ENCODE measurements around the gene NAT8. TPM values are rescaled to one million over a fixed set of nuclear protein-coding genes. Genes with fewer than 3 reads are reported as not detected.
"Not testable (repeated sequence)": the region's sequence is repeated elsewhere in the genome, so short reads cannot be mapped to it uniquely, and the experiment has no call there.

Gene NAT8
- total RNA-seq, 1 experiment from 2014 or later = not detected

DNA sequence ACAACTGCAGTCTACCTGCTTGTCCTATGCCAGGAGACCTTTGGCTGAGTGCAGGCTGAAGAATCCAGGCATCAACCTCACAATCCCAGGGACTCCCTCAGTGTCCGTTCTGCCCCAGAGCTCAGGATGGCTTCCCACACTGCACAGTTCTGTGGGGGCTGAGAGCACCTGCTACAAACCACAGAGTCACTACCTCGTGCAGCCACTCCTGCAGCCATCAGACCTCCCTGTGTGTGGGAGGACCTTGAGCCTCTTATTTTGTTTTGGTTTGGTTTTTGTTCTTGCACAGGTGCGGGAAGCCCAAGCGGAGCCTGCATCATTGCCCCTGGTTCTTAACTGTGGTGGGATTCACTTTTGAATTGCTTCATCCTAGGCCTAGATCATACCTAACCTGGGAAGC, 31.0 kb downstream of the NAT8 start:
- DNase-seq (ENCODE audit: low read depth, low spot score) (no peak), ATAC-seq (no peak)
- no TSS peak for BruUV-seq (replicated peaks)
- POLR2A ChIA-PET = interaction anchor here (0.7 kb wide), 1 partner anchor 48 kb away, joined by 3 read pairs; no protein-coding TSS in a partner anchor
- intact Hi-C loops (cut with micrococcal nuclease; ENCODE audit: unreplicated experiment) = no loop called here
- Histone ChIP-seq H3K4me3 (ENCODE audit: low read depth in 2 of 2, low read length in 2 of 2) (no peak overlapping the region), H3K4me1 (ENCODE audit: control insufficient read depth, insufficient read depth, low read length) (no peaks in the 10 kb centered on the region), H3K9me3 (ENCODE audit: control insufficient read depth, insufficient read depth, low read depth, low read length) (no peaks in the 10 kb centered on the region), H3K27me3 (ENCODE audit: control insufficient read depth, insufficient read depth, low read length) (no peaks in the 10 kb centered on the region), H3K27ac (ENCODE audit: low read length) (no peak overlapping the region), H3K36me3 (ENCODE audit: control insufficient read depth, insufficient read depth, low read length) (no peaks in the 10 kb centered on the region)
- no peak for TF ChIP-seq TCF7L2 (IDR thresholded peaks at IDR 0.05; ENCODE audit: low read depth, low read length)
- in situ Hi-C loops (cut with HindIII; ENCODE audit: low pct_unique_long_range_greater_than_20kb, low sequenced_read_pairs) = no loop called here
- CTCF ChIA-PET = no interaction called here

DNA sequence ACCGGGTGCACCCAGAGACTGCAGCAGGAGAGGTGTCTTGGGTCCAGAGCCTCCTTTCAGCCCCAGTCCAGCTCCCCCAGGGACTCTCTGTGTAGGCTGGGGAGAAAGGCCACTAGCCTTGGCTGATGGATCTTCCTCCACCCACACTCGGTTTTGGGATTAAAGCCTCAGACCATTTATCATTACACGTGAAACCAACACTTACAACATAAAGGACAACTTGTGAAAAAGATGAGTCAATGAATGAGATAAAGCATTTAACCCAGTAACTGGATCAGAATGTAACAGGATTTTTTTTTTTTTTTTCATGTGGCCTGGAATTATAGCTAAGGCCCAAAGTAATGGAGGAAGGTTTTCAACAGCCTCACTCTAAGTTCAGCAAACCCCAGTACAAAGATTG, 32.1 kb downstream of the NAT8 start:
- intact Hi-C loops (cut with micrococcal nuclease; ENCODE audit: unreplicated experiment) = no loop called here
- in situ Hi-C loops (cut with HindIII; ENCODE audit: low pct_unique_long_range_greater_than_20kb, low sequenced_read_pairs) = no loop called here
- Histone ChIP-seq H3K27ac (ENCODE audit: low read length) (no peak overlapping the region), H3K4me3 (ENCODE audit: low read depth in 2 of 2, low read length in 2 of 2) (no peak overlapping the region), H3K9me3 (ENCODE audit: control insufficient read depth, insufficient read depth, low read depth, low read length) (no peaks in the 10 kb centered on the region), H3K27me3 (ENCODE audit: control insufficient read depth, insufficient read depth, low read length) (no peaks in the 10 kb centered on the region), H3K4me1 (ENCODE audit: control insufficient read depth, insufficient read depth, low read length) (no peaks in the 10 kb centered on the region), H3K36me3 (ENCODE audit: control insufficient read depth, insufficient read depth, low read length) (no peaks in the 10 kb centered on the region)
- DNase-seq (ENCODE audit: low read depth, low spot score) = no peak
- ChIA-PET POLR2A (no interaction called here), CTCF (no interaction called here)
- BruUV-seq (replicated peaks) = no TSS peak
- TF ChIP-seq, protein P1, sequence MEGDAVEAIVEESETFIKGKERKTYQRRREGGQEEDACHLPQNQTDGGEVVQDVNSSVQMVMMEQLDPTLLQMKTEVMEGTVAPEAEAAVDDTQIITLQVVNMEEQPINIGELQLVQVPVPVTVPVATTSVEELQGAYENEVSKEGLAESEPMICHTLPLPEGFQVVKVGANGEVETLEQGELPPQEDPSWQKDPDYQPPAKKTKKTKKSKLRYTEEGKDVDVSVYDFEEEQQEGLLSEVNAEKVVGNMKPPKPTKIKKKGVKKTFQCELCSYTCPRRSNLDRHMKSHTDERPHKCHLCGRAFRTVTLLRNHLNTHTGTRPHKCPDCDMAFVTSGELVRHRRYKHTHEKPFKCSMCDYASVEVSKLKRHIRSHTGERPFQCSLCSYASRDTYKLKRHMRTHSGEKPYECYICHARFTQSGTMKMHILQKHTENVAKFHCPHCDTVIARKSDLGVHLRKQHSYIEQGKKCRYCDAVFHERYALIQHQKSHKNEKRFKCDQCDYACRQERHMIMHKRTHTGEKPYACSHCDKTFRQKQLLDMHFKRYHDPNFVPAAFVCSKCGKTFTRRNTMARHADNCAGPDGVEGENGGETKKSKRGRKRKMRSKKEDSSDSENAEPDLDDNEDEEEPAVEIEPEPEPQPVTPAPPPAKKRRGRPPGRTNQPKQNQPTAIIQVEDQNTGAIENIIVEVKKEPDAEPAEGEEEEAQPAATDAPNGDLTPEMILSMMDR (IDR thresholded peaks at IDR 0.05) = no peak
- TF ChIP-seq SIN3A (IDR thresholded peaks at IDR 0.05; ENCODE audit: borderline replicate concordance, insufficient read depth, low read depth, low read length) = no peak
- TF ChIP-seq, protein P2, sequence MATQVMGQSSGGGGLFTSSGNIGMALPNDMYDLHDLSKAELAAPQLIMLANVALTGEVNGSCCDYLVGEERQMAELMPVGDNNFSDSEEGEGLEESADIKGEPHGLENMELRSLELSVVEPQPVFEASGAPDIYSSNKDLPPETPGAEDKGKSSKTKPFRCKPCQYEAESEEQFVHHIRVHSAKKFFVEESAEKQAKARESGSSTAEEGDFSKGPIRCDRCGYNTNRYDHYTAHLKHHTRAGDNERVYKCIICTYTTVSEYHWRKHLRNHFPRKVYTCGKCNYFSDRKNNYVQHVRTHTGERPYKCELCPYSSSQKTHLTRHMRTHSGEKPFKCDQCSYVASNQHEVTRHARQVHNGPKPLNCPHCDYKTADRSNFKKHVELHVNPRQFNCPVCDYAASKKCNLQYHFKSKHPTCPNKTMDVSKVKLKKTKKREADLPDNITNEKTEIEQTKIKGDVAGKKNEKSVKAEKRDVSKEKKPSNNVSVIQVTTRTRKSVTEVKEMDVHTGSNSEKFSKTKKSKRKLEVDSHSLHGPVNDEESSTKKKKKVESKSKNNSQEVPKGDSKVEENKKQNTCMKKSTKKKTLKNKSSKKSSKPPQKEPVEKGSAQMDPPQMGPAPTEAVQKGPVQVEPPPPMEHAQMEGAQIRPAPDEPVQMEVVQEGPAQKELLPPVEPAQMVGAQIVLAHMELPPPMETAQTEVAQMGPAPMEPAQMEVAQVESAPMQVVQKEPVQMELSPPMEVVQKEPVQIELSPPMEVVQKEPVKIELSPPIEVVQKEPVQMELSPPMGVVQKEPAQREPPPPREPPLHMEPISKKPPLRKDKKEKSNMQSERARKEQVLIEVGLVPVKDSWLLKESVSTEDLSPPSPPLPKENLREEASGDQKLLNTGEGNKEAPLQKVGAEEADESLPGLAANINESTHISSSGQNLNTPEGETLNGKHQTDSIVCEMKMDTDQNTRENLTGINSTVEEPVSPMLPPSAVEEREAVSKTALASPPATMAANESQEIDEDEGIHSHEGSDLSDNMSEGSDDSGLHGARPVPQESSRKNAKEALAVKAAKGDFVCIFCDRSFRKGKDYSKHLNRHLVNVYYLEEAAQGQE (IDR thresholded peaks at IDR 0.05; ENCODE audit: insufficient read depth in 1 of 2, low read depth in 2 of 2, low read length in 1 of 2) = no peak
- TF ChIP-seq TCF7L2 (IDR thresholded peaks at IDR 0.05; ENCODE audit: low read depth, low read length) = no peak
- no peak for TF ChIP-seq POLR2AphosphoS5 (IDR thresholded peaks at IDR 0.05; ENCODE audit: low read depth, low read length)
- ATAC-seq = no peak

DNA sequence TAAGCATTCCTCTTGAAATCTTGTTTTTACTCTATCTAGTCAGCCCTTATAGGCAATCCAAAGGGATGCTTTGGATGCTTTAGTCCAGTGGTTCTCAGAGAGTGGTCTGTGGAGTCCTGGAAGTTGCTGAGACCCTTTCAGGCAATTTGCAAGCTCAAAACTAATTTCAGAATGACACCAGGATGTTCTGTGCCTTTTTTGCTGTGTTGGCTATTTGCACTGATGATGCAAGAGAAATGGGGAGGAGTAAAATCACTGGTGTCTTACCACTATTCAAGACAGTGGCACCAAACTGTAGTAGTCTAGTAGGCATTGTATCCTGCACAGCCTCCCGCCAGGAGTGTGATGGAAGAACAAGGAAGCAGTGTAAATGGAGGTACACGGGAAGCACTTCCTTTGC, 37.6 kb downstream of the NAT8 start:
- CTCF ChIA-PET; H3K4me3 ChIP-seq (ENCODE audit: low read depth in 2 of 2, low read length in 2 of 2); H3K9me3 ChIP-seq (ENCODE audit: control insufficient read depth, insufficient read depth, low read depth, low read length); ATAC-seq; H3K27me3 ChIP-seq (ENCODE audit: control insufficient read depth, insufficient read depth, low read length); intact Hi-C loops (cut with micrococcal nuclease; ENCODE audit: unreplicated experiment); POLR2A ChIA-PET; H3K36me3 ChIP-seq (ENCODE audit: control insufficient read depth, insufficient read depth, low read length); DNase-seq (ENCODE audit: low read depth, low spot score); H3K4me1 ChIP-seq (ENCODE audit: control insufficient read depth, insufficient read depth, low read length); BruUV-seq (replicated peaks); H3K27ac ChIP-seq (ENCODE audit: low read length); in situ Hi-C loops (cut with HindIII; ENCODE audit: low pct_unique_long_range_greater_than_20kb, low sequenced_read_pairs): not testable (repeated sequence)

DNA sequence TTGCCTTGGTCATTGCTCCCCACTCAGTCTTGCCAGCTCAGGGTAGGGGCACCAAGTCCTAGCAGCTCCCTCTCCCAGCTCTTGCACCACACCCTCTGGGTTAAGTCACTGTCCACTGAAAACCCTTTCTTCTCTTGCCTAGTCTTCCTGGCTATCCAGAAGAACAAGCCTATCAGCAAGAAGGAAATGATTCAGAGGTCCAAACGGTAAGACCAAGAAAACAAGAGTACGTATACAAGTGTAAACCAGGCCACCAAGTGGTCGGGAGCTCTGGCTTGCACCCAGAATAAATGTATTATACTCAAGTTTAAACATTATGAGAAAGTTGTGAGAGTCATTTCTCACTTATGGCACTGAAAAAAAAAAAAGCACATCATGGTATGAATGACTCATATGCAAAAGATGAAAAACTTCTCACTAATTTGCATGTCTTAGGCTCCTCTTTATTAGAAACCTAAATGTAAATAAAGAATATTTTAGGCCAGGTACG, 39.1 kb downstream of the NAT8 start:
- ATAC-seq; H3K9me3 ChIP-seq (ENCODE audit: control insufficient read depth, insufficient read depth, low read depth, low read length); BruUV-seq (replicated peaks); in situ Hi-C loops (cut with HindIII; ENCODE audit: low pct_unique_long_range_greater_than_20kb, low sequenced_read_pairs); CTCF ChIA-PET; H3K27me3 ChIP-seq (ENCODE audit: control insufficient read depth, insufficient read depth, low read length); DNase-seq (ENCODE audit: low read depth, low spot score); H3K36me3 ChIP-seq (ENCODE audit: control insufficient read depth, insufficient read depth, low read length); intact Hi-C loops (cut with micrococcal nuclease; ENCODE audit: unreplicated experiment); H3K4me3 ChIP-seq (ENCODE audit: low read depth in 2 of 2, low read length in 2 of 2); POLR2A ChIA-PET; H3K27ac ChIP-seq (ENCODE audit: low read length); H3K4me1 ChIP-seq (ENCODE audit: control insufficient read depth, insufficient read depth, low read length): not testable (repeated sequence)
